ENCODE results near the gene SRBD1. TPM values are rescaled to one million over a fixed set of nuclear protein-coding genes. Genes with fewer than 3 reads are reported as not detected.
A peak's percentile ranks its signal among the peaks of the same experiment; 100 is the strongest.

The SRBD1 gene
- polyA plus RNA-seq, 3 donors from 2014 or later: 5.9 to 13.4 (median 10.2) TPM

DNA sequence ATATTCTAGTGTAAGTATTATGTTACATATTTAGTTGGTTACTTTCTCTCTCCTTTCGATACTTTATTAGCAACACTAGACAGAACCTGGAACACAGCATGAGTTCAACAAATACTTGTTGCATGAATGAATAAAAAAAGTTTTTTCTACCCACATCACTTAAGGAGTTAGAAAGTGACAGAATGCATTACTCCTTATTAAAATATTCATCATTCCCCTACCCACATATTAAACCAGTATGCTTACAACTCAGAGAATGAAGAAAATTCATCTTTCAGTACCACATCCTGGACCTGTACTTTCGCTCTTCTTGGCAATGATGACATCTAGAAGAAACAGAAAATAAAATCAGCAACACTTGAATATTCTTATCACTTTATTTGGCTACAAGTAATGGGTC is 6.0 kb downstream of the SRBD1 start:
- Mint-ChIP-seq H3K27me3 (ENCODE audit: low read depth in 3 of 3) (peaks cover 0 to 2% (median 0%) of the 10 kb centered on the region in 3 donors), H3K4me3 (no peak overlapping the region), H3K9me3 (peaks cover 0 to 1% (median 0%) of the 10 kb centered on the region in 6 donors), H3K36me3 (peaks cover 15 to 26% (median 26%) of the 10 kb centered on the region in 3 donors), H3K4me1 (peaks cover 11 to 12% of the 10 kb centered on the region in 2 donors), H3K27ac (no peak overlapping the region)
- no peak for DNase-seq

DNA sequence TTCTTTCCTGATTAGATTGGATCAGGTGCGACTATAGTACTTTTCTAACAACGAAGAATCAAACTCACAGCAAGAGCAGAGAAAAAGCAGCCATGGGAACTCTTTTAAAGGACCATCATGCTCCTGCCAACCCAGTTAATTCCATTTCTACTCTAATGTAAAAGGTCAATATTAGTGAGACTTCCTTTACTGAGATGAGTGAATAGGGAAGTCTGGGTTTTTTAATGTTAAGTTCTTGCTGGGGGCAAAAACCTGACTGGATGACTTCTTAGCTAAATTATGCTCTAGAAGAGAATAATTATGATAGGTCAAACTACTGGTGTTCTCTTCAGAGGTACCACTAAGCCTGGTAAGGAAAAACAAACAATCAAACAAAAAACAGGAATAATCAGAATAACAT is 8.4 kb downstream of the SRBD1 start:
- Mint-ChIP-seq H3K4me3 (no peak overlapping the region), H3K27me3 (ENCODE audit: low read depth in 3 of 3) (peaks cover 0 to 2% (median 0%) of the 10 kb centered on the region in 3 donors), H3K36me3 (peaks cover 36 to 50% (median 38%) of the 10 kb centered on the region in 3 donors), H3K9me3 (peaks cover 0 to 1% (median 0%) of the 10 kb centered on the region in 6 donors), H3K27ac (no peak overlapping the region), H3K4me1 (no peaks in the 10 kb centered on the region)
- DNase-seq: no peak

DNA sequence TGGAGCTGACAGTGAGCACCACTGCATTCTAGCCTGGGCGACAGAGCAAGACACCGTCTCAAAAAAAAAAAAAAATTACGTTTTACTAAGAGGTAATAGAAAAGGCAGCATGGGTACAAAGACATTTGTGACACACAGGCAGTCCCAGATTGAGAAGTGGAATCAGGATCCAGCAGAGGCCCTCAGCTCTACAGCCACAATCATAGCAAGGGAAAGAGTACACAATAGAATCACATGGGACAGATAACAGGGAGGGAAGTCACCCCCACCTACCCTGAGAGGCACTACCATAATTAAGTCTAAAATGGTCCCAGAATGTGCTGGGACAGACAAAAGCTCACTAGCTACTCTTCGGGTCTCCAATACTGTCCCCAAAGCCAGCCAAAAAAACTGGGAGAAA is 12.5 kb downstream of the SRBD1 start:
- H3K27me3 Mint-ChIP-seq (ENCODE audit: low read depth in 3 of 3): no peaks in the 10 kb centered on the region
- H3K4me3 Mint-ChIP-seq: no peak overlapping the region
- DNase-seq: no peak
- no peaks in the 10 kb centered on the region for H3K9me3 Mint-ChIP-seq
- H3K4me1 Mint-ChIP-seq: peaks cover 0 to 3% of the 10 kb centered on the region in 2 donors
- no peak overlapping the region for H3K27ac Mint-ChIP-seq
- peaks cover 39 to 58% (median 40%) of the 10 kb centered on the region in 3 donors for H3K36me3 Mint-ChIP-seq

DNA sequence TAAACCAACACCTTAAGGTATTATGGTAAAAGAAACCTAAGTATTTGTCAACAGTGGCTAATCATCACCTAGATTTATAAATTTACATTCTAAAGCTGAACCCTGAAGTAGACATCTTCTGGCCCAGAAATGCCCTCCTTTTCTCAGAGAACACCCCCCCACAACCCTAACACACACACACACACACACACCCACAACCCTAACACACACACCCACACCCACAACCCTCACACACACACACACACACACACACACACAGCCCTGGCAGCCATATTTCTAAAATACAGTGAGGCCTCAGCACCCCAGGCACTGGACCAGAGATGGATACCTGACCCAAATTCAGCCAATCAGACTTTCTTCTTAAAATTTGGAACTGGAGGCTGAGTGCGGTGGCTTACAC is 14.3 kb downstream of the SRBD1 start:
- Mint-ChIP-seq H3K9me3 (no peaks in the 10 kb centered on the region), H3K4me3 (no peak overlapping the region), H3K27me3 (ENCODE audit: low read depth in 3 of 3) (no peaks in the 10 kb centered on the region), H3K36me3 (peaks cover 27 to 60% (median 42%) of the 10 kb centered on the region in 3 donors), H3K4me1 (peaks cover 0 to 3% of the 10 kb centered on the region in 2 donors), H3K27ac (no peak overlapping the region)
- no peak for DNase-seq

DNA sequence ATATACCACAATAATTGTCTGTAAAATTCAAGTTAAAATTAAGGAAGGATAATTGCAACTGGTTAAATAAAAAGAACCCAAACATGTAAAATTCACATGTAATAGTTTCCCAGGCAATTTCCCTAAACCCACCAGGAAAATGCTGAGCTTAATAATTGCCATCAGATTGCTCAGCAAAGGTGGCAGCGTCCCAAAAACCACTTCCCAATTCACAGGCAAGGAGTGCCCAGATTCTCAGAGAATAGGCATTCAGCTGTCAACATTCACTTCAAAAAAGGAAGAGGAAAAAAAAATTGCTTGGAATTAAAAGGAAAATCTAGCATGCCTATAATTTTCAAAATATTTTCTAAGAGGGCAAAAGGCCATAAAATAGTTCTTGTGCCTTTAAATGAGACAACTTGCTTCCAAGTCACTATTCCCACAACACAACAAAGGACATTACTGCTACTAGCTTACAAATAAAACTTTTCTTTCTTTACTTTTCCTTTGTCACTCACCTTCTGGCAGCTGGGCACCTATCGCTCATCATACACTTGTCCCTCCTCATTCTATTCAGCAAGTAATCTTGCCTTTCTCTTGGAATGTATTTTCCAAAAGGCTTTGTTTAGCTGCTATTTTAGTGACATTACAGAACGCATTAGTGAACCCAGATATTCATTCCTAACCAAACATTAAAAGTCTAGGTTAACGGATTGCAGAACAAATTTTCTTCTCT is 15.2 kb downstream of the SRBD1 start:
- peaks cover 25 to 61% (median 41%) of the 10 kb centered on the region in 3 donors for H3K36me3 Mint-ChIP-seq
- DNase-seq: no peak
- H3K27ac Mint-ChIP-seq: no peak overlapping the region
- no peaks in the 10 kb centered on the region for H3K9me3 Mint-ChIP-seq
- H3K4me1 Mint-ChIP-seq: peaks cover 0 to 6% of the 10 kb centered on the region in 2 donors
- no peaks in the 10 kb centered on the region for H3K27me3 Mint-ChIP-seq (ENCODE audit: low read depth in 3 of 3)
- no peak overlapping the region for H3K4me3 Mint-ChIP-seq

DNA sequence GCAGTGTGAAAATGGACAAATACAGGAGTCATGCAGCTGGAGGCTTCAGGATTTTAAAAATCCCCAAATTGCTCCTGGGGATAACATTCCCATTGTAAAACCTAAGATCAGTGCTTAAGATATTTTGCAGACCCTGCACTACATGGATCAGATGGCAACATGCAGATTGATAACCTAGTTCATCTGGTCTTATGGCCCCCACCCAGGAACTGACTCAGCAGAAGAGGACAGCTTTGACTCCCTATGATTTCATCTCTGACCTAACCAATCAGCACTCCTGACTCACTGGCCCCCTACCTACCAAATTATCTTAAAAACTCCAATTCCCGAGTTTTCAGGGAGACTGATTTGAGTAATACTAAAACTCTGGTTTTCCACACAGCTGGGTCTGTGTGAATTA is 20.0 kb downstream of the SRBD1 start:
- DNase-seq: no peak
- H3K4me3 Mint-ChIP-seq: no peak overlapping the region
- H3K27ac Mint-ChIP-seq: no peak overlapping the region
- peaks cover 0 to 9% (median 4%) of the 10 kb centered on the region in 3 donors for H3K27me3 Mint-ChIP-seq (ENCODE audit: low read depth in 3 of 3)
- H3K4me1 Mint-ChIP-seq: peaks cover 15 to 33% of the 10 kb centered on the region in 2 donors
- no peaks in the 10 kb centered on the region for H3K9me3 Mint-ChIP-seq
- peaks cover 8 to 30% (median 9%) of the 10 kb centered on the region in 3 donors for H3K36me3 Mint-ChIP-seq

DNA sequence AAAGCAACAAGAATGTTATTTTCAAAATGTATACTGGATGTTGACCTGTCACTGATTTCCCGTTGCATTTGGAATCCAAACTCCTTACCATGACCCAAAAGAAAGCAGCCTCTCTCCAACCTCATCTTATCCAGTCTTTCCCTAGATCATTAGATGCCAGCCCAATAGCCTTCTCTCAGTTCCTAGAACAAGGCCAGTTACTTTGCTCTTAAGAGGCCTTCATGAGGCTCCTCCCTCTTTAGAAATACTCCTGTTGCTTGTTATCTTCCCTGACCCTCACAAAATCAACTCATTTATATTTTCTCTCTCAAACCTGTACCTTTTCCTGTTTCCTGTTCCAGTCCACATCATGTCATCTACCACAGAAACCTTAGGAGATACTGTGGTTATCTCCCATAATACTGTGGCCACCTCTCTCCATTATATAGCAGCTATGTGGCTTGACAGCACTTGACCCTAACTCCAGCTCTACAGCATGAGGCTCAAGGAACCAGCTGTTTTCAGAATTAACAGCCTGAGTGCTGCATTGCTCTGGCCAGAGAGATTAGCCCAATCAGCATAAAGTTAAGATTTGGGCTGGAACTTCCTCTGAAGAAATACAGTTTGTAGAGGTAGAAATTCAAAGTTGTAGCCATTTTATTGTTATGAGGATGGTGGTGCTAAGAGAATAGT is 22.8 kb downstream of the SRBD1 start:
- H3K4me3 Mint-ChIP-seq: no peak overlapping the region
- peaks cover 15 to 41% of the 10 kb centered on the region in 2 donors for H3K4me1 Mint-ChIP-seq
- no peaks in the 10 kb centered on the region for H3K9me3 Mint-ChIP-seq
- H3K27ac Mint-ChIP-seq: peak overlapping the region; percentile 6 to 71 (median 56)
- peaks cover 0 to 9% (median 4%) of the 10 kb centered on the region in 3 donors for H3K27me3 Mint-ChIP-seq (ENCODE audit: low read depth in 3 of 3)
- no peak for DNase-seq
- peaks cover 3 to 15% (median 3%) of the 10 kb centered on the region in 3 donors for H3K36me3 Mint-ChIP-seq

DNA sequence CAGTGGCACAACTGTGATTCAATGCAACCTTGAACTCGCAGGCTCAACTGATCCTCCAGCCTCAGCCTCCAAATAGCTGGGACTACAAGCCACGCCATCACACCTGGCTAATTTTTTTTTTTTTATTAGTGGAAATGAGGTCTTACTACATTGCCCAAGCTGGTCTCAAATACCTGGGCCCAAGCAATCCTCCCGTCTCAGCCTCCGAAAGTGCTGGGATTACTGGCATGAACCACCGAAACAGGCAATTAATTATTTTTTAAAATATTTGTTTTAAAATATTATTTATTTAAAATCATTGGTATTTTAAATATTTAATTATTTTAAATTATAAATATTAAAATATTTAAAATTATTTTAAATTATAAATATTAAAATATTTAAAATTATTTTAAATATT is 24.5 kb downstream of the SRBD1 start:
- Mint-ChIP-seq H3K27ac (no peak overlapping the region), H3K4me3 (no peak overlapping the region), H3K9me3 (no peaks in the 10 kb centered on the region), H3K4me1 (peaks cover 15 to 41% of the 10 kb centered on the region in 2 donors), H3K36me3 (peaks cover 0 to 14% (median 3%) of the 10 kb centered on the region in 3 donors), H3K27me3 (ENCODE audit: low read depth in 3 of 3) (peaks cover 0 to 9% (median 4%) of the 10 kb centered on the region in 3 donors)
- no peak for DNase-seq

DNA sequence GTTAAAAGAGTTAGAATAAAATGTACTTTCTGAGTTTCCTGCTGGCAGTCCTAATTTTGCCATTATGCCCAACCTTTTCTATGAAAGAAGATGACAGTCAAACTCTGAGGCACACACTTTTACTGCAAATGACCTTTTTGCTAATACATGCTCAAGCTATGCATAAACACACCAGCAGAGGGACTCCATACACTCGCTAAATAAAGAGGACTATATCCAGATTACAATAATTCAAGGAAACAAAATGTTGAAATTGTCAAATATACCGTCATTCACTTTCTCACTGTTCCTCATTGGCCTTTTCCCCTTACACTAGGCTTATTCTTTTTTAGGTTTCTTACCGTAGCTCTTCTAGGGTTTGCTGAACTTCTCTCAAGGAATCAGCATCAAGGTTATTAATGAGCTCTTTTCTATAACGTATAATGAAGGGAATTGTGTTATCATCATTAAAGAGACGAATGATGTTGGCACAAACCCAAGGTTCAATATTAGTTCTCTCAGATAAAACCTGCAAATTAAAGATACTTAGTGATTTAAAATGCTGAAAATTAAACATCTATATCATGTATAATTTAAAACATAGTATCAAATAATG is 25.7 kb downstream of the SRBD1 start:
- H3K4me3 Mint-ChIP-seq: no peak overlapping the region

DNA sequence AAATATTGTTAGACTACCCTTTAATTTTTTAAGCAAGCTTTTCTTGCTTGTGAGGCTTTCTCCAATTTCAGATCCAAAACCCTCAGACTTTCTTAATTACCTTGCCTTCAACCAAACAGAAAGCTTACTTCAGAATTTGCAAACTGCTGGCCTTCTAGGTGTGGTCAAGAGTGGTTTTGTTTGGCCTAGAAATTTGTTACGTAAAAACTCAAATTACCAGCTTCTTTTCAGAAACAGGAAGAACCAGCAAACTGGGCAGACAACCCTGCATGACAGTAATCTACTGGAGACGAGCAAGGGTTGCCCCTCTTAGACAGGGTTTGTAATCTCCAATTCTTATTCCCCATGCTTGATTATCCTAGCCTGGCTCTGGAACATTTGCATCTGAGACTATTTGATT is 27.1 kb downstream of the SRBD1 start:
- H3K27me3 Mint-ChIP-seq (ENCODE audit: low read depth in 3 of 3): peaks cover 0 to 10% (median 4%) of the 10 kb centered on the region in 3 donors
- peaks cover 11 to 27% of the 10 kb centered on the region in 2 donors for H3K4me1 Mint-ChIP-seq
- H3K36me3 Mint-ChIP-seq: peaks cover 5 to 8% (median 6%) of the 10 kb centered on the region in 3 donors
- no peak overlapping the region for H3K27ac Mint-ChIP-seq
- no peak for DNase-seq
- H3K9me3 Mint-ChIP-seq: no peaks in the 10 kb centered on the region
- H3K4me3 Mint-ChIP-seq: no peak overlapping the region

More for the DNA sequence above, 25.7 kb downstream of the SRBD1 start:
- Mint-ChIP-seq H3K4me1 (peaks cover 12 to 39% of the 10 kb centered on the region in 2 donors), H3K9me3 (no peaks in the 10 kb centered on the region), H3K27me3 (ENCODE audit: low read depth in 3 of 3) (peaks cover 0 to 10% (median 4%) of the 10 kb centered on the region in 3 donors), H3K27ac (no peak overlapping the region), H3K36me3 (peaks cover 5 to 12% (median 6%) of the 10 kb centered on the region in 3 donors)
- DNase-seq: peak; percentile 16 to 27 (median 26)

DNA sequence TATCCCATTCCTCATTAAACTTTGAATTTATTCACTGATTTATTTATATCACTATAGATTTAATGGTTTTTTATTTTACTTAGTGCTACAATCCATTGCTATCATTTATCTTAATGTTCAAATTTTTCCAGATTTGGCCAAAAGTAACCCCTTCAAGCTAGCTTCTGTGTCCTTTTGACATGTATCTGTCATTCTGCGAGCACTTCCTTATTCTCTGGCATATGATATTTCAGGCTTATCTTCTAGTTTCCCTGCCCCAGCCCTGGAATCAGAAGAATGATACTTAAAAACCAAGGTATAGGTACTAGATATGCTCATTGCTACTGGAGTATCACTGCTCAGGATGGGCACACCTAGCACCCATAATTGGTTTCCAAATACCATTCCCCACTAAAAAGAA is 28.5 kb downstream of the SRBD1 start:
- H3K4me1 Mint-ChIP-seq: peaks cover under 1 to 12% of the 10 kb centered on the region in 2 donors
- no peak overlapping the region for H3K27ac Mint-ChIP-seq
- peaks cover 0 to 6% (median 0%) of the 10 kb centered on the region in 3 donors for H3K27me3 Mint-ChIP-seq (ENCODE audit: low read depth in 3 of 3)
- no peaks in the 10 kb centered on the region for H3K9me3 Mint-ChIP-seq
- no peak for DNase-seq
- H3K36me3 Mint-ChIP-seq: peaks cover 7 to 10% (median 9%) of the 10 kb centered on the region in 3 donors
- H3K4me3 Mint-ChIP-seq: no peak overlapping the region

DNA sequence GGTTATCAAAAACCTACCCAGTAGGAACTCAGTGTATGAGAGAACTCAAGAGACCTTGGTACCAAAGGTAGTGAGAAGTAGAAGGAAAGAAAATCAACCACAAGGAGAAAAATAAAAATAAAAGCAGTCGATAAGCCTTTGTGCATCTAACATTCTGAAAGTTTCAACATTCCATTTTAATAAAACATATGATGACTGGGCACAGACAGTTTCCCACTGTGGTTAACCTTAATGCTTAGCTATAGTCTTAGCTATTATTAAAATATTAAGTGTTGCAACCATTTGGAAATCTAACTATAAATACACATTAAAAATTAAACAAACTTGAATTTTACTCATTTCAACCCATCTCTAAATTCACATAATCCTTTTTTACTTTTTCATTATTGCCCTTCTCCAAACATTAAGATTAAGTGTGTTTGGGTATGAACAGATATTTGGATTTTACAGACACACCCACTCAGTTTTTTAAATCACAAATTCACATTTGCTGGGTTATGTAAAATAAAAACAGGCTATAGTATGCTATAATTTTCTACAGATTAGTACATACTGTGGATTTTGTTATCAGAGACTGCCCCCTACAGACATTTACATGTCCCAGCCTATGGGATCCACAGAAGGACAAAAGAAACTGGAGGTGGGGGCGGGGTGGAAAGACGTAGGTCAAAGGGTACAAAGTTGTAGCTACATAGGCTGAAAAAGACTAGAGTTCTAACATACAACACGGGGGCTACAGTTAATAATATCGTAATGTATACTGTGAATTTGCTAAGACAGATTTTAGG is 32.8 kb downstream of the SRBD1 start:
- H3K9me3 Mint-ChIP-seq: no peaks in the 10 kb centered on the region
- peaks cover 11 to 28% (median 18%) of the 10 kb centered on the region in 3 donors for H3K36me3 Mint-ChIP-seq
- DNase-seq: peak; percentile 24 to 39 (median 31)
- H3K4me1 Mint-ChIP-seq: no peaks in the 10 kb centered on the region
- no peak overlapping the region for H3K4me3 Mint-ChIP-seq
- peaks cover 0 to 2% (median 0%) of the 10 kb centered on the region in 3 donors for H3K27me3 Mint-ChIP-seq (ENCODE audit: low read depth in 3 of 3)
- peak overlapping the region in 2 of 6 donors; percentile 7 to 66 for H3K27ac Mint-ChIP-seq

DNA sequence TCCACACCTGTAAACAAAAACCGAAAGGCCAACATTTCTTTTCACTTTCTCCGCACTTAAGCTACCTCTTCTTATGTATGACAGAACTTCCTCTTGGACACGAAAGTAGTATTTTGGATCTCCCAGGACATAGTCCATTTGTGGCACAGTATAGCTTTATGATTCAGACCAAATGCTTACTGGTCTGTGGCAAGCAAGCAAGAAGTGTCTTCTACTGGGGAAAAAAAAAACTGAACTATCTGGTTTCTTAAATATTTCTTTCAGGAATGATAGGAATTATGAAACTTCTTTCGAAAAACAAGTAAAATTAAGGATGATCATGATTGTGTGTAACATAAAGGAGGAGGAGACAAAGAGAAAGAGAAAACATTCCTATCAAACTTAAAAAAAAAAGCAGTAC is 33.6 kb downstream of the SRBD1 start:
- Mint-ChIP-seq H3K4me1 (no peaks in the 10 kb centered on the region), H3K4me3 (no peak overlapping the region), H3K27ac (peak overlapping the region in 4 of 6 donors; percentile 3 to 13 (median 5)), H3K9me3 (no peaks in the 10 kb centered on the region), H3K36me3 (peaks cover 11 to 32% (median 18%) of the 10 kb centered on the region in 3 donors), H3K27me3 (ENCODE audit: low read depth in 3 of 3) (peaks cover 0 to 2% (median 0%) of the 10 kb centered on the region in 3 donors)
- DNase-seq: no peak

Measured in immature natural killer cell (primary cell).